ENCODE results near the gene CALCOCO1. TPM values are rescaled to one million over a fixed set of nuclear protein-coding genes. Genes with fewer than 3 reads are reported as not detected.

CALCOCO1 gene
- total and polyA plus RNA-seq, 4 donors = 65.5 to 223 (median 75.9) TPM

DNA sequence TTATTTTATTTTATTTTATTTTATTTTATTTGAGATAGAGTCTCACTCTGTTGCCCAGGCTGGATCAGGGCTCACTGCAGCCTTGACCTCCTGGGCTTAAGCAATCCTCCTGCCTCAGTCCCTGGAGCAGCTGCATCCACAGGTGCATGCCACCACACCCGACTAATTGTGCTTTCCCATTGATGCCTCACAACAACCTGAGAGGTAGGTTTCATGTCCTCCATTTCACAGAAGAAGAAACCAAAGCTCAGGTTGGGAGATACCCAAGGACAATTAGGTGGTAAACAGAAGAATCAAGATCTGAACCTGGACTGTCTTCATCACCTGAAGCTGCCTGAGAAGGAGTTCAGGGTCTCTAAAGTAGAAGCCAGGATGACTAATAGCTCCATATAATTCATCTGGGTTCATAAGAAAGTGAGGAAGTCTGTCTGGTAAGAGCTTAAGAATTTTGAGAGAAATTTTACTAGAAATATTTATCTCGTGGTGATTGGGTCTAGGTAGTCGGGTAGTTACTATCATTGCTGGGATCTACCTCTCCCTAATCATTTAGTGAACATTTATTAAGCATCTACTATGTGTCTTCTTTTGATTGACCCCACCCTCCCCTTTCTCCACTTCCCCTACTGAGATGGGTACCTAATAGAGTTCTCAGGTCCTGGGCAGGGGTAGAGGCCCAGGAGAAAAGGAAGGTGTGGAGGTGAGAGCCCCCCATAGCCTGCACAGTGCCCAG lies 28.1 kb downstream of the CALCOCO1 start:
- WGBS, 2 donors = 72 to 74% methylated on average over 3 of the region's 3 CpGs
- Histone ChIP-seq H3K36me3 (ENCODE audit: control insufficient read depth in 4 of 4, insufficient read depth in 4 of 4, low read length in 4 of 4) (no peaks in the 10 kb centered on the region), H3K27me3 (ENCODE audit: control insufficient read depth in 3 of 3, insufficient read depth in 3 of 3, low read length in 2 of 3) (peaks cover 3 to 67% (median 65%) of the 10 kb centered on the region in 3 donors), H3K27ac (ENCODE audit: low read depth in 1 of 2, low read length in 1 of 2) (no peak overlapping the region), H3K9ac (ENCODE audit: insufficient read depth in 1 of 2, low read length in 2 of 2) (no peak overlapping the region), H3K4me3 (no peak overlapping the region), H3K4me1 (ENCODE audit: control insufficient read depth in 5 of 5, insufficient read depth in 5 of 5, low read length in 5 of 5) (peaks cover 0 to 19% (median 3%) of the 10 kb centered on the region in 5 donors), H3K9me3 (ENCODE audit: control insufficient read depth in 4 of 4, insufficient read depth in 3 of 4, low read length in 3 of 4) (no peaks in the 10 kb centered on the region)
- DNase-seq (no peak), ATAC-seq (ENCODE audit: insufficient read depth, low FRiP score) (no peak)
- TF ChIP-seq, protein P1, sequence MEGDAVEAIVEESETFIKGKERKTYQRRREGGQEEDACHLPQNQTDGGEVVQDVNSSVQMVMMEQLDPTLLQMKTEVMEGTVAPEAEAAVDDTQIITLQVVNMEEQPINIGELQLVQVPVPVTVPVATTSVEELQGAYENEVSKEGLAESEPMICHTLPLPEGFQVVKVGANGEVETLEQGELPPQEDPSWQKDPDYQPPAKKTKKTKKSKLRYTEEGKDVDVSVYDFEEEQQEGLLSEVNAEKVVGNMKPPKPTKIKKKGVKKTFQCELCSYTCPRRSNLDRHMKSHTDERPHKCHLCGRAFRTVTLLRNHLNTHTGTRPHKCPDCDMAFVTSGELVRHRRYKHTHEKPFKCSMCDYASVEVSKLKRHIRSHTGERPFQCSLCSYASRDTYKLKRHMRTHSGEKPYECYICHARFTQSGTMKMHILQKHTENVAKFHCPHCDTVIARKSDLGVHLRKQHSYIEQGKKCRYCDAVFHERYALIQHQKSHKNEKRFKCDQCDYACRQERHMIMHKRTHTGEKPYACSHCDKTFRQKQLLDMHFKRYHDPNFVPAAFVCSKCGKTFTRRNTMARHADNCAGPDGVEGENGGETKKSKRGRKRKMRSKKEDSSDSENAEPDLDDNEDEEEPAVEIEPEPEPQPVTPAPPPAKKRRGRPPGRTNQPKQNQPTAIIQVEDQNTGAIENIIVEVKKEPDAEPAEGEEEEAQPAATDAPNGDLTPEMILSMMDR (IDR thresholded peaks at IDR 0.05; ENCODE audit: control extremely low read depth, extremely low read depth) = no peak

DNA sequence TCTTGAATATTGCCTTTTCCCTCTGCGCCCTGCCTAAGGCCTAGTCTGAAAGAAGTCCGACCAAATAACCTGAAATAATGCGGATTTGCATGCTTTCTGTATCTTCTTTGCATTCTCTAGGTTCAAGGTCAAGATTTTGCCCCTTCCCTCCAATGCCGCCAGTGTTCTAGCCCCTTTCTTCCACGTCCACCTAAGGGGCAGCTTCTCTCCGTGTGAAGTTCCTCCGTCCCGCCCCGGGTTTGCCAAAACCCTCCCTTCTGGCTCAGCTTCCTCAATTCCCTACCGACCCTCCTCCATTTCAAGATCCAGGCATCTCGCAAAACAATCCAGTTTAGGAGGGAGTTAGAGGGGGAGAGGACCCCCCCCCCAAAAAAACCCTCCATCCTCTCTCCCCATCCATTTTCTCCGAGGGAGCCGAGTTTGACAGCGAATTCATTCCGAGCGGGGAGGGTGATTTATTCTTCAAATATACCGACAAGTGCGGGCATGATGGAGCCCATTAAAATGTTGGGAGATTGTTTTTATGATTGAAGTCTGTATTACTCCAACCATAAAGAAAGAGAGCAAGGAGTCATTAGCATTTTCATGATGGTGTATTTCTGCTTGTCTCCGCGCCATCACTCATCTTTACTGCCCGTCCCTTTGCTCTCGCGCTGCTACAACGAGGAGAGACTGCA lies 30.5 kb downstream of the CALCOCO1 start:
- Histone ChIP-seq H3K4me3 (no peak overlapping the region), H3K9me3 (ENCODE audit: control insufficient read depth in 4 of 4, insufficient read depth in 3 of 4, low read length in 3 of 4) (no peaks in the 10 kb centered on the region), H3K9ac (ENCODE audit: insufficient read depth in 1 of 2, low read length in 2 of 2) (no peak overlapping the region), H3K27ac (ENCODE audit: low read depth in 1 of 2, low read length in 1 of 2) (no peak overlapping the region), H3K4me1 (ENCODE audit: control insufficient read depth in 5 of 5, insufficient read depth in 5 of 5, low read length in 5 of 5) (peaks cover 0 to 19% (median 3%) of the 10 kb centered on the region in 5 donors), H3K27me3 (ENCODE audit: control insufficient read depth in 3 of 3, insufficient read depth in 3 of 3, low read length in 2 of 3) (peaks cover 3 to 72% (median 63%) of the 10 kb centered on the region in 3 donors), H3K36me3 (ENCODE audit: control insufficient read depth in 4 of 4, insufficient read depth in 4 of 4, low read length in 4 of 4) (no peaks in the 10 kb centered on the region)
- ATAC-seq (ENCODE audit: insufficient read depth, low FRiP score) (no peak), DNase-seq (peak in 1 of 3 donors; percentile 32)
- 9 to 21% methylated on average over 24 of the region's 24 CpGs for WGBS, 2 donors
- TF ChIP-seq, protein P1 (IDR thresholded peaks at IDR 0.05; ENCODE audit: control extremely low read depth, extremely low read depth) = no peak

DNA sequence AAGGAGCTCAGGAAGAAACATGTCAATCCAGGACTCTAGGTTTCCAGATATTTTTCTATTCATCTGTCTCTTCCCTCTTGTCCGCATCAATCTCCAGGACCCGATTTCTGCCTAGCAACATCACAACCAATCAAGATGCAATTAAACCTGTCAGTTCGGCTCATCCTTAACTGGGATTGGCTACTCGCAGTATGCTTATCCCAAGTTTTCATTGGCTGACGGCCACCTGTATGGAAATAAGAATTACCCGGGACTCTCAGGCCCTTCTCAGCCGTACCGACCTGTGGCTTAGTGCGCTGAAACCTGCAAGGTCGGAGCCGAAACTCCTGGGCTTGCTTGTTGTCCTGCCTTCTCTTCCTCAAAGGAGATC lies 31.0 kb downstream of the CALCOCO1 start:
- DNase-seq (peak; percentile 71 to 91 (median 84)), ATAC-seq (ENCODE audit: insufficient read depth, low FRiP score) (peak; percentile 73)
- Histone ChIP-seq H3K27me3 (ENCODE audit: control insufficient read depth in 3 of 3, insufficient read depth in 3 of 3, low read length in 2 of 3) (peaks cover 3 to 74% (median 63%) of the 10 kb centered on the region in 3 donors), H3K9ac (ENCODE audit: insufficient read depth in 1 of 2, low read length in 2 of 2) (no peak overlapping the region), H3K36me3 (ENCODE audit: control insufficient read depth in 4 of 4, insufficient read depth in 4 of 4, low read length in 4 of 4) (no peaks in the 10 kb centered on the region), H3K4me3 (no peak overlapping the region), H3K27ac (ENCODE audit: low read depth in 1 of 2, low read length in 1 of 2) (no peak overlapping the region), H3K9me3 (ENCODE audit: control insufficient read depth in 4 of 4, insufficient read depth in 3 of 4, low read length in 3 of 4) (no peaks in the 10 kb centered on the region), H3K4me1 (ENCODE audit: control insufficient read depth in 5 of 5, insufficient read depth in 5 of 5, low read length in 5 of 5) (peaks cover 0 to 19% (median 3%) of the 10 kb centered on the region in 5 donors)
- 2 to 3% methylated on average over 11 of the region's 11 CpGs for WGBS, 2 donors
- TF ChIP-seq, protein P1 (IDR thresholded peaks at IDR 0.05; ENCODE audit: control extremely low read depth, extremely low read depth) = no peak
